ENCODE results near the gene SPTBN1. TPM values are rescaled to one million over a fixed set of nuclear protein-coding genes. Genes with fewer than 3 reads are reported as not detected.

The SPTBN1 gene
- polyA plus RNA-seq, 2 of the 4 experiments (the other 2 are of a cell fraction), result 105 to 126 TPM

DNA sequence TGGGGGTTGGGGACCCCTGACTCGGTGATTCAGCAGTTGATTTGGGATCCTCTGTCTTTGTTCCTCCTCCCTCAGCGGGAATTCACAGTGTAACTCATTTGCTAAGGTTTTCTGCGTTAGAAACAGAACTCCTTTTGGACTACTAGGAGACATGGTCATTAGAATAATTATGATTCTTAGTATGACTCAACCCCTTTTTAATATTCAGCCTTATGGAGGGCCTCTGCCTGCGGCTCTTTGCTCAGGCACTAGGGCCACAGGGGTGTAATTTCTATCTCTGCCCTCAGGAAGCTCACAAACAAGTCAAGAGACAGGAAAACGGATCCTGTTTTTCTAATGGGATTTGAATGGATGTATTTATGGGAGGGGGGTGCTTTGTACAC lies 117.4 kb downstream of the SPTBN1 start:
- ATAC-seq (no peak), DNase-seq (ENCODE audit: low read depth in 1 of 2, low spot score in 1 of 2) (no peak), FAIRE-seq (no peak)
- H3K9me3 ChIP-seq, result no peaks in the 10 kb centered on the region
- ChIA-PET POLR2A (interaction anchor here (3.0 to 3.4 kb wide), 2 partner anchors 14 to 42 kb away, joined by 14 to 52 read pairs; no protein-coding TSS in a partner anchor), CTCF (interaction anchor here (1.0 to 1.3 kb wide), 5 partner anchors 8 to 131 kb away, joined by 3 to 7 read pairs (median 5); no protein-coding TSS in a partner anchor)
- H3K4me3 ChIP-seq, result peak overlapping the region; percentile 17
- H3K4me2 ChIP-seq, result peak overlapping the region; percentile 86
- peaks cover 94% of the 10 kb centered on the region for H3K4me1 ChIP-seq
- peak overlapping the region; percentile 93 to 97 for H3K27ac ChIP-seq
- 39% methylated on average over 5 of the region's 5 CpGs for WGBS (ENCODE audit: missing lambda C conversion rate)
- no peak for TF ChIP-seq FOSL2 (IDR thresholded peaks at IDR 0.05)
- peak; percentile 12; the same call in 1 of the 2 replicates for TF ChIP-seq FOSL2 (CRISPR knock-in tag; IDR thresholded peaks at IDR 0.05)
- no peak for TF ChIP-seq RNF2 (IDR thresholded peaks at IDR 0.05; ENCODE audit: borderline replicate concordance, low read depth)

DNA sequence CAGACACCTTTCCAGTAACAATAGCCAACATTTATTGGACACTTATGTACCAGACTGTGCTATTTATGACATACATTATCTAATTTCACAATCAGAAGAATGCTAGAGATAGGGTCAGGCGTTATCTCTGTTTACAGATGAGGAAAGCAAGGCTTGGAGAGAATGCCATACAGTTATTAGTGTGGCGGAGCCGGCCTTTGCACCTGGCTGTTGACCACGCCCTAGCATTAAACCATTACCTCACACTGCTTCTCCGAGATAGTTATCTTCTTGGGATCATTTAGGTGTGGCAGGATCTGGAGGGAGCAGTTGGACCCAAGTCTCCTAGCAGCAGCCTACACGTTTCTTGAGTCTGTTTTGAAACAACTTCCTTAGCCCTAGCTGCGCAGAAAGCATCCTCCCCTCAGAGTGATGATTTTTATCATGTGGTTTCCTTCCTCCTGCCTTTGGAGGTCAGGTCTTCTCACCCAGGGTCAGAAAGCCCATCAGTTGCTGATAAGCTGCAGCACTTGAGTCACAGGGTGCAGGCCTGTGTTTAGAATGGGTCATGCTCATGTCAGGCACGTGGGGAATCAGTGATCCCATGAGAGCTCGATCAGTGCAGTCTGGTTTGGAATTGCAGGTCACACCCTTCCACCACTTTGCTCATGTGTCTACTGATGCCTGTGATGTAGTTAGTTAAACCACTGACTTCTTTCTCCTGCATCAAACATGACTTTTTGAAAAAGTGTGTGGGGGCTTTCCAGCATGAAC lies 118.2 kb downstream of the SPTBN1 start:
- ATAC-seq (peak; percentile 5 to 13; a peak in 4 of 6 replicates), FAIRE-seq (no peak), DNase-seq (ENCODE audit: low read depth in 1 of 2, low spot score in 1 of 2) (peak in 1 of 2 experiments; percentile 88)
- WGBS (ENCODE audit: missing lambda C conversion rate), result 18% methylated on average over 9 of the region's 9 CpGs
- peak overlapping the region; percentile 86 for H3K4me2 ChIP-seq
- H3K27ac ChIP-seq, result peak overlapping the region; percentile 93 to 97
- H3K4me1 ChIP-seq, result peaks cover 94% of the 10 kb centered on the region
- ChIA-PET CTCF (interaction anchor here (1.1 to 1.6 kb wide), 2 partner anchors 13 to 18 kb away, joined by 4 to 7 read pairs; no protein-coding TSS in a partner anchor), POLR2A (interaction anchor here (2.4 kb wide), 1 partner anchor 16 kb away, joined by 14 read pairs; no protein-coding TSS in a partner anchor)
- peak overlapping the region; percentile 17 for H3K4me3 ChIP-seq
- no peaks in the 10 kb centered on the region for H3K9me3 ChIP-seq
- TF ChIP-seq HOXB13 (CRISPR knock-in tag; IDR thresholded peaks at IDR 0.05; ENCODE audit: low read depth) (0 out of 2 replicates have a peak, but pooled peaks have one; percentile 20), HOXA7 (CRISPR knock-in tag; IDR thresholded peaks at IDR 0.05) (peak; percentile 72), SMC3 (IDR thresholded peaks at IDR 0.05) (no peak), CBX8 (IDR thresholded peaks at IDR 0.05) (no peak), FOSB (CRISPR knock-in tag; IDR thresholded peaks at IDR 0.05) (no peak), FOSL2 (IDR thresholded peaks at IDR 0.05) (no peak), FOSL2 (CRISPR knock-in tag; IDR thresholded peaks at IDR 0.05) (peak; percentile 60), KDM1A (IDR thresholded peaks at IDR 0.05; ENCODE audit: low read depth) (no peak), ELK1 (IDR thresholded peaks at IDR 0.05; ENCODE audit: low read depth, low read length) (no peak), ZNF302 (CRISPR knock-in tag; IDR thresholded peaks at IDR 0.05) (no peak), HOXB5 (CRISPR knock-in tag; IDR thresholded peaks at IDR 0.05) (peak; percentile 44; the same call in 1 of the 2 replicates), PHF8 (IDR thresholded peaks at IDR 0.05; ENCODE audit: borderline replicate concordance, low read depth) (no peak), HES2 (IDR thresholded peaks at IDR 0.05) (no peak), MAX (IDR thresholded peaks at IDR 0.05) (peak; percentile 91), JUN (IDR thresholded peaks at IDR 0.05) (peak in 1 of 2 experiments; percentile 47; a peak in 2 of 5 replicates), PBX3 (IDR thresholded peaks at IDR 0.05) (no peak), CEBPB (IDR thresholded peaks at IDR 0.05) (peak; percentile 67 to 74), EHF (CRISPR knock-in tag; IDR thresholded peaks at IDR 0.05) (0 out of 2 replicates have a peak, but pooled peaks have one; percentile 24), REST (IDR thresholded peaks at IDR 0.05) (no peak), POLR2AphosphoS2 (conservative IDR thresholded peaks at IDR 0.05; ENCODE audit: low read length) (no peak; the same call in 1 of the 2 replicates), RCOR1 (IDR thresholded peaks at IDR 0.05; ENCODE audit: low read depth, low read length) (no peak), NR3C1 (IDR thresholded peaks at IDR 0.05) (no peak), BHLHE40 (IDR thresholded peaks at IDR 0.05; ENCODE audit: low read depth, low read length) (peak; percentile 59; the same call in 1 of the 2 replicates), TFCP2L1 (CRISPR knock-in tag; IDR thresholded peaks at IDR 0.05) (0 out of 2 replicates have a peak, but pooled peaks have one; percentile 54), HEYL (CRISPR knock-in tag; IDR thresholded peaks at IDR 0.05) (no peak)
- TF ChIP-seq, protein P1, sequence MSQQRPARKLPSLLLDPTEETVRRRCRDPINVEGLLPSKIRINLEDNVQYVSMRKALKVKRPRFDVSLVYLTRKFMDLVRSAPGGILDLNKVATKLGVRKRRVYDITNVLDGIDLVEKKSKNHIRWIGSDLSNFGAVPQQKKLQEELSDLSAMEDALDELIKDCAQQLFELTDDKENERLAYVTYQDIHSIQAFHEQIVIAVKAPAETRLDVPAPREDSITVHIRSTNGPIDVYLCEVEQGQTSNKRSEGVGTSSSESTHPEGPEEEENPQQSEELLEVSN (IDR thresholded peaks at IDR 0.05; ENCODE audit: borderline replicate concordance, low read depth), result peak; percentile 68; the same call in 1 of the 2 replicates
- TF ChIP-seq, protein P2, sequence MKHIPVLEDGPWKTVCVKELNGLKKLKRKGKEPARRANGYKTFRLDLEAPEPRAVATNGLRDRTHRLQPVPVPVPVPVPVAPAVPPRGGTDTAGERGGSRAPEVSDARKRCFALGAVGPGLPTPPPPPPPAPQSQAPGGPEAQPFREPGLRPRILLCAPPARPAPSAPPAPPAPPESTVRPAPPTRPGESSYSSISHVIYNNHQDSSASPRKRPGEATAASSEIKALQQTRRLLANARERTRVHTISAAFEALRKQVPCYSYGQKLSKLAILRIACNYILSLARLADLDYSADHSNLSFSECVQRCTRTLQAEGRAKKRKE (CRISPR knock-in tag; IDR thresholded peaks at IDR 0.05; ENCODE audit: low read depth), result peak; percentile 83; the same call in 1 of the 2 replicates
